Ovary (tissue), 9 donors: Measurements from ENCODE around the gene VARS1. TPM values are rescaled to one million over a fixed set of nuclear protein-coding genes. Genes with fewer than 3 reads are reported as not detected.

Source experiments
- DNase-seq, 5 donors: peaks; one replicate each; pipeline ENCODE4 v3.0.0-alpha.2; 2019 to 2020
- H3K27ac ChIP-seq, 2 donors: fragments of 200-600 bp; one replicate each; pipeline versions ENCODE4 v1.5.1 to v1.8.0; 2019 to 2022
- H3K27me3 ChIP-seq: fragments of 200-600 bp; one replicate; pipeline ENCODE4 v1.8.0; 2022
- H3K36me3 ChIP-seq: fragments of 200-600 bp; sonication (generic); one replicate; pipeline ENCODE4 v1.5.1; 2019
- H3K4me1 ChIP-seq: one replicate; pipeline ENCODE4 v1.8.1; 2013; ENCODE audit warnings: mild to moderate bottlenecking, moderate library complexity; ENCODE audit not compliant: insufficient read depth
- H3K4me3 ChIP-seq: fragments of 200-600 bp; sonication (generic); one replicate; pipeline ENCODE4 v1.5.1; 2017
- H3K9me3 ChIP-seq, 2 donors: fragments of 200-600 bp in 1 of 2; sonication (generic) in 1 of 2; one replicate each; pipeline versions ENCODE4 v1.5.1 to v1.8.1; 2013 to 2019; ENCODE audit warnings: mild to moderate bottlenecking in 1 of 2, moderate library complexity in 1 of 2
- EP300 ChIP-seq: sonication (generic); formaldehyde crosslinking; IDR thresholded peaks from one replicate; pipeline ENCODE4 v1.6.1; 2017; ENCODE audit warnings: antibody characterized with exemption
- POLR2A ChIP-seq: fragments of 450-650 bp; IDR thresholded peaks from one replicate; pipeline ENCODE4 v1.6.1; 2017; ENCODE audit warnings: antibody characterized with exemption, mild to moderate bottlenecking, moderate library complexity
- WGBS, 3 donors: extraction: QIAGEN DNeasy Blood & Tissue Kit in 1 of 3; methylation state at CpG; one replicate each; pipeline versions ENCODE4 v1.1.5 to v1.1.7; 2013 to 2017; 5-methylcytosine and 5-hydroxymethylcytosine counted together
- intact Hi-C, 4 donors: fragments of 100-400 bp; cut with DNase I; formaldehyde crosslinking; loops; one replicate each; pipeline versions ENCODE4 v1.11.0 to v1.15.1; 2022 to 2023
- polyA plus RNA-seq, 2 donors: library from polyadenylated mRNA; stranded (reverse); fragments of 200-250 nt in 1 of 2; fragments of 350-450 nt in 1 of 2; fragmentation: Illumina TruSeq in 1 of 2; extraction: RNeasy Lipid Tissue Mini Kit (QIAGEN cat#74804) in 1 of 2; gene quantifications; one replicate each; pipeline ENCODE4 v1.2.3, GENCODE V29; 2013 to 2014
- total RNA-seq, 7 donors: library from RNA; depleted of rRNA in 2 of 7; stranded (reverse); fragments of >200 nt in 2 of 7; fragmentation: NEBNext Ultra II Directional in 3 of 7; extraction: Animal tissue kit (Norgen Biotek cat#: 25700) in 3 of 7; gene quantifications; one replicate each; pipeline versions ENCODE4 v1.1.0 to v1.2.4, GENCODE V29; 2016 to 2023
- TF ChIP-seq, protein P1 (sequence below), 3 donors: fragments of 450-650 bp in 2 of 3; fragments of 200-600 bp in 1 of 3; IDR thresholded peaks; one replicate each; pipeline versions ENCODE4 v1.5.1 to v1.8.0; 2016 to 2022; ENCODE audit warnings: antibody characterized with exemption in 3 of 3, mild to moderate bottlenecking in 1 of 3
- donor health status: DM: no; HTN: no; CAD: no; lungs with moderate emphysema.
- donor health status: DM: no; HTN: no; CAD: no.
- donor health status: Bipolar disorder and iron deficiency.
- donor health status: DM: yes; HTN: yes; CAD: no.
- donor health status: DM: no; HTN: no; CAD: no.
- donor health status: DM: yes; HTN: yes; CAD: no.

The VARS1 gene
- total and polyA plus RNA-seq, 9 donors = 16.0 to 73.6 (median 43.8) TPM

GRCh38 chr6:31836047-31836473 lies 40.5 kb upstream of the VARS1 start:
- Histone ChIP-seq H3K4me3 (peak overlapping the region; percentile 97), H3K36me3 (no peaks in the 10 kb centered on the region), H3K27me3 (no peaks in the 10 kb centered on the region), H3K27ac (peak overlapping the region; percentile 49 to 93), H3K9me3 (no peaks in the 10 kb centered on the region), H3K4me1 (peaks cover 4% of the 10 kb centered on the region)
- peak in 1 of 5 donors; percentile 27 for DNase-seq
- TF ChIP-seq POLR2A (no peak), EP300 (no peak)
- TF ChIP-seq, protein P1, sequence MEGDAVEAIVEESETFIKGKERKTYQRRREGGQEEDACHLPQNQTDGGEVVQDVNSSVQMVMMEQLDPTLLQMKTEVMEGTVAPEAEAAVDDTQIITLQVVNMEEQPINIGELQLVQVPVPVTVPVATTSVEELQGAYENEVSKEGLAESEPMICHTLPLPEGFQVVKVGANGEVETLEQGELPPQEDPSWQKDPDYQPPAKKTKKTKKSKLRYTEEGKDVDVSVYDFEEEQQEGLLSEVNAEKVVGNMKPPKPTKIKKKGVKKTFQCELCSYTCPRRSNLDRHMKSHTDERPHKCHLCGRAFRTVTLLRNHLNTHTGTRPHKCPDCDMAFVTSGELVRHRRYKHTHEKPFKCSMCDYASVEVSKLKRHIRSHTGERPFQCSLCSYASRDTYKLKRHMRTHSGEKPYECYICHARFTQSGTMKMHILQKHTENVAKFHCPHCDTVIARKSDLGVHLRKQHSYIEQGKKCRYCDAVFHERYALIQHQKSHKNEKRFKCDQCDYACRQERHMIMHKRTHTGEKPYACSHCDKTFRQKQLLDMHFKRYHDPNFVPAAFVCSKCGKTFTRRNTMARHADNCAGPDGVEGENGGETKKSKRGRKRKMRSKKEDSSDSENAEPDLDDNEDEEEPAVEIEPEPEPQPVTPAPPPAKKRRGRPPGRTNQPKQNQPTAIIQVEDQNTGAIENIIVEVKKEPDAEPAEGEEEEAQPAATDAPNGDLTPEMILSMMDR (IDR thresholded peaks at IDR 0.05) = no peak
- WGBS, 3 donors = 4 to 20% (median 10%) methylated on average over 14 of the region's 14 CpGs
- intact Hi-C loops = loop anchor here in 2 of 4 donors (10.0 kb wide), 2 partner anchors 101 to 291 kb away; partner anchors contain the start of genes ATP6V1G2 (in 1 of the 2), CLIC1 (in 1 of the 2), DDX39B (in 1 of the 2) and NFKBIL1 (in 1 of the 2)

GRCh38 chr6:31834367-31835250 lies 39.1 kb upstream of the VARS1 start:
- no peaks in the 10 kb centered on the region for H3K9me3 ChIP-seq
- DNase-seq = peak; percentile 88 to 93 (median 88)
- no peaks in the 10 kb centered on the region for H3K27me3 ChIP-seq
- TF ChIP-seq EP300 (no peak), POLR2A (peak; percentile 50)
- TF ChIP-seq, protein P1 (IDR thresholded peaks at IDR 0.05) = peak in 2 of 3 donors; percentile 13 to 16
- H3K36me3 ChIP-seq = no peaks in the 10 kb centered on the region
- WGBS, 3 donors = 0 to 1% (median 0%) methylated on average over 58 to 59 of the region's 59 CpGs
- peak overlapping the region; percentile 97 for H3K4me3 ChIP-seq
- intact Hi-C loops = loop anchor here (5.0 to 10.0 kb wide), 7 partner anchors 37 to 290 kb away; partner anchors contain the start of genes CLIC1 (in 2 of the 4), LY6G5C (in 2 of the 4), ATP6V1G2 (in 1 of the 4) and CSNK2B (in 1 of the 4)
- peak overlapping the region; percentile 91 to 93 for H3K27ac ChIP-seq
- peaks cover 7% of the 10 kb centered on the region for H3K4me1 ChIP-seq

DNA sequence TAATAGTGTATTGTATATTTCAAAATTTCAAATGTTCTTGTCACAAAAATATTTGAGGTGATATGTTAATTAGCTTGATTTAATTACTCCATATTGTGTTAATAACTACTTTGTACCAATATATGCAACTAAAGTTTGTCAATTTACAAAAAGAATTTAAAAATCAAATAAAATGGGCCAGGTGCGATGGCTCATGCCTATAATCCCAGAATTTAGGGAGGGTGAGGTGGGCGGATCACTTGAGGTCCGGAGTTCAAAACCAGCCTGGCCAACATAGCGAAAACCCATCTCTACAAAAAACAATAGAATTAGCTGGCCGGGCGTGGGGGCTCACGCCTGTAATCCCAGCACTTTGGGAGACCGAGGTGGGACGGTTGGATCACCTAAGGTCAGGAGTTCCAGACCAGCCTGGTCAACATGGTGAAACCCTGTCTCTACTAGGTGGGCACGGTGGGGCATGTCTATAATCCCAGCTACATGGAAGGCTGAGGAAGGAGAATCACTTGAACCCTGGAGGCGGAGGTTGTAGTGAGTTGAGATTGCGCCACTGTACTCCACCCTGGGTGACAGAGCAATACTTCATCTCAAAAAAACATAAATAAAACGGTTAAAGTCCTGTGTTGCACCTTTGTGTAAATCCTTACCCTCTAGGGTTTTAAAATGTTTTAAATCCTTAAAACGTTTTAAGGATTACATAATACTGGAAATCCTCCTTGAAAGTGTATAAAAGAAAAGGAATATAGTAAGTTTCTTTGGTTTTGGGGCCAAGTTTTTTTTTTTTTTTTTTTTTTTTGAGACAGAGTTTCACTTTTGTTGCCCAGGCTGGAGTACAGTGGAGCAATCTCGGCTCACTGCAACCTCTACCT lies 36.0 kb upstream of the VARS1 start:
- H3K27me3 ChIP-seq = no peaks in the 10 kb centered on the region
- DNase-seq = peak in 2 of 5 donors; percentile 6 to 30
- H3K36me3 ChIP-seq = no peaks in the 10 kb centered on the region
- WGBS, 3 donors = 79 to 83% (median 81%) methylated on average over 15 of the region's 15 CpGs
- no peak overlapping the region for H3K4me3 ChIP-seq
- H3K27ac ChIP-seq = no peak overlapping the region
- TF ChIP-seq POLR2A = no peak
- TF ChIP-seq, protein P1 (IDR thresholded peaks at IDR 0.05) = no peak
- no peak for TF ChIP-seq EP300
- intact Hi-C loops = loop anchor here (2.0 to 10.0 kb wide), 8 partner anchors 34 to 287 kb away; partner anchors contain the start of genes CLIC1 (in 2 of the 4), LY6G5C (in 2 of the 4), ATP6V1G2 (in 1 of the 4) and CSNK2B (in 1 of the 4)
- H3K4me1 ChIP-seq = peaks cover 7% of the 10 kb centered on the region
- no peaks in the 10 kb centered on the region for H3K9me3 ChIP-seq
